NCI-H1694 (cell line): ENCODE measurements around the gene MATCAP1.

Experiments
- DNase-seq: peaks from one replicate; lab custom pipeline; 2025; lab: John Stamatoyannopoulos, UW

The MATCAP1 gene

DNA sequence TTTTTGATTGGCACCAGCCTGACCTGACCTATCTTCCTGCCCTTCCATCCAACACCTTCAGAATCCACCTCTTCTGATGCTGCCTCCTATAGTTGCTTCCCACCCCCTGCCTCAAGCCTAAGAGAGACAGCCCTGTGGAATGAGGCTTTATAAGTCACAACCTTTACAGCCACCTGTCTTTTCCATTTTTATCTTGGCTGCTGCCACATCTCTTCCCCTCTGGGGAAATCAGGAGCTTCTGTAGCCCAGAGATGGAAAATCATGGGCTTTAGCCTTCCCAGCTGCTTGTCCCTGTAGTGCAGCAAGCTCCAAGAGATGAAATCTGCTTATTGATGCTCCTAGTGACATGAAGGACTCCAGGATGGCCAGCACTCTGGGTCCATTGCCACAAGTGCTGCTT is 55.3 kb downstream of the MATCAP1 start:
- no peak for DNase-seq
